Esophagus muscularis mucosa (tissue), 3 donors: ENCODE measurements around the gene ZC2HC1B.

Experiments used
- EP300 ChIP-seq: sonication (generic); formaldehyde crosslinking; IDR thresholded peaks from one replicate; pipeline ENCODE4 v1.6.1; 2017; ENCODE audit warnings: antibody characterized with exemption
- TF ChIP-seq, protein P1 (sequence below), 3 experiments: fragments of 200-600 bp in 2 of 3; fragments of 450-650 bp in 1 of 3; sonication (generic) in 2 of 3; IDR thresholded peaks; one replicate each; pipeline ENCODE4 v1.5.1; 2017 to 2019; ENCODE audit warnings: antibody characterized with exemption in 3 of 3, mild to moderate bottlenecking in 2 of 3, moderate library complexity in 1 of 3

DNA sequence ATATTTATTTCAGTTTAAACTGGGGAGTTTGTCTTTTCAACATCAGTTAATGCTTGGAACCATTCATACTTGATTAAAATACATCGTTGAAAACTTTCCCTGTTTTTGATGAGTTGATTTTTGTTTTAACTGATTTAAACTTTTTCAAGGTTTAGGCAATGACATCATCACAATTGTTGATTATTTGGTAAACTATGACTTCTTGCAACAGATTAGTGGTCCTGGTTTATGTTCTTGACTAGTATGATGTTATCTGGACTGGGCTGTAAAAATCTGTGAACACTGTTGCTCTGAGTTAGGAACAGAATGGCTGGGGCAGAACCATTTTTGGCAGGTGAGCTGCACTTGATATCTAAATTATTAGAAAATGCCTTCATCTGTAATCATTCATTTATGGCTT is at the start of gene ZC2HC1B:
- TF ChIP-seq, protein P1, sequence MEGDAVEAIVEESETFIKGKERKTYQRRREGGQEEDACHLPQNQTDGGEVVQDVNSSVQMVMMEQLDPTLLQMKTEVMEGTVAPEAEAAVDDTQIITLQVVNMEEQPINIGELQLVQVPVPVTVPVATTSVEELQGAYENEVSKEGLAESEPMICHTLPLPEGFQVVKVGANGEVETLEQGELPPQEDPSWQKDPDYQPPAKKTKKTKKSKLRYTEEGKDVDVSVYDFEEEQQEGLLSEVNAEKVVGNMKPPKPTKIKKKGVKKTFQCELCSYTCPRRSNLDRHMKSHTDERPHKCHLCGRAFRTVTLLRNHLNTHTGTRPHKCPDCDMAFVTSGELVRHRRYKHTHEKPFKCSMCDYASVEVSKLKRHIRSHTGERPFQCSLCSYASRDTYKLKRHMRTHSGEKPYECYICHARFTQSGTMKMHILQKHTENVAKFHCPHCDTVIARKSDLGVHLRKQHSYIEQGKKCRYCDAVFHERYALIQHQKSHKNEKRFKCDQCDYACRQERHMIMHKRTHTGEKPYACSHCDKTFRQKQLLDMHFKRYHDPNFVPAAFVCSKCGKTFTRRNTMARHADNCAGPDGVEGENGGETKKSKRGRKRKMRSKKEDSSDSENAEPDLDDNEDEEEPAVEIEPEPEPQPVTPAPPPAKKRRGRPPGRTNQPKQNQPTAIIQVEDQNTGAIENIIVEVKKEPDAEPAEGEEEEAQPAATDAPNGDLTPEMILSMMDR (IDR thresholded peaks at IDR 0.05), result no peak
- TF ChIP-seq EP300, result no peak
